ENCODE measurements around the gene CINP. TPM values are rescaled to one million over a fixed set of nuclear protein-coding genes. Genes with fewer than 3 reads are reported as not detected.

The CINP gene
- total and polyA plus RNA-seq, 2 of the 13 experiments (the other 11 are each of a cell fraction or from before 2014, with no cell fraction given) = 32.8 to 42.8 TPM

- TF ChIP-seq THAP8 (CRISPR knock-in tag; IDR thresholded peaks at IDR 0.05; ENCODE audit: borderline replicate concordance) = no peak
- peak in 1 of 2 experiments; percentile 73; a peak in 2 of 4 replicates for TF ChIP-seq NR2F1 (CRISPR knock-in tag; IDR thresholded peaks at IDR 0.05)
- TF ChIP-seq NFAT5 (CRISPR knock-in tag; IDR thresholded peaks at IDR 0.05) = no peak
- peak; percentile 55 for TF ChIP-seq NR2F6 (IDR thresholded peaks at IDR 0.05)
- TF ChIP-seq NR2F6 (CRISPR knock-in tag; IDR thresholded peaks at IDR 0.05) = peak; percentile 71
- TF ChIP-seq FLYWCH1 (CRISPR knock-in tag; IDR thresholded peaks at IDR 0.05) = no peak
- TF ChIP-seq ZNF678 (CRISPR knock-in tag; IDR thresholded peaks at IDR 0.05) = no peak
- TF ChIP-seq ZNF552 (CRISPR knock-in tag; IDR thresholded peaks at IDR 0.05; ENCODE audit: borderline replicate concordance) = 0 out of 2 replicates have a peak, but pooled peaks have one; percentile 24
- no peak for TF ChIP-seq ZNF280D (CRISPR knock-in tag; IDR thresholded peaks at IDR 0.05)
- no peak for TF ChIP-seq SOX13 (IDR thresholded peaks at IDR 0.05)
- TF ChIP-seq SOX13 (CRISPR knock-in tag; conservative IDR thresholded peaks at IDR 0.05 in 1 of 2, IDR thresholded peaks at IDR 0.05 in 1 of 2) = no peak
- TF ChIP-seq HIC2 (CRISPR knock-in tag; IDR thresholded peaks at IDR 0.05; ENCODE audit: low read depth) = peak; percentile 83
- no peak; the same call in 1 of the 2 replicates for TF ChIP-seq ZHX1 (CRISPR knock-in tag; IDR thresholded peaks at IDR 0.05; ENCODE audit: low read depth)
- peak; percentile 65; the same call in 1 of the 2 replicates for TF ChIP-seq ZNF615 (CRISPR knock-in tag; IDR thresholded peaks at IDR 0.05; ENCODE audit: borderline replicate concordance)
Observed at GRCh38 chr14:102320671-102321455, 41.8 kb downstream of the CINP start (continued).
